ENCODE results near the gene DMAC2L. TPM values are rescaled to one million over a fixed set of nuclear protein-coding genes. Genes with fewer than 3 reads are reported as not detected.

The DMAC2L gene
- total and polyA plus RNA-seq, 10 of the 15 experiments (the other 5 are each of a cell fraction or from before 2014, with no cell fraction given), result 9.5 to 76.3 (median 28.2) TPM

- H3K4me3 ChIP-seq, result no peak overlapping the region
- ChIA-PET SMC1A (ENCODE audit: uncharacterized antibody, unreplicated experiment) (interaction anchor here (0.9 kb wide), 1 partner anchor 8 kb away, joined by 3 read pairs; no protein-coding TSS in a partner anchor), POLR2A (no interaction called here), CTCF (interaction anchor here (1.4 kb wide), 1 partner anchor 418 kb away, joined by 3 read pairs; the partner anchor contains the start of gene NEMF), RAD21 (ENCODE audit: unreplicated experiment) (no interaction called here)
- TF ChIP-seq LARP7 (IDR thresholded peaks at IDR 0.05), result no peak
- no peak for TF ChIP-seq POLR2AphosphoS5 (IDR thresholded peaks at IDR 0.05; ENCODE audit: low read length)
- TF ChIP-seq E2F4 (IDR thresholded peaks at IDR 0.05; ENCODE audit: low read depth, low read length), result no peak
- TF ChIP-seq MTA2 (IDR thresholded peaks at IDR 0.05; ENCODE audit: low read depth), result no peak
- TF ChIP-seq NRF1 (conservative IDR thresholded peaks at IDR 0.05; ENCODE audit: low read depth, low read length), result no peak
- TF ChIP-seq SREBF2 (IDR thresholded peaks at IDR 0.05; ENCODE audit: low read length), result no peak
- H2AFZ ChIP-seq (ENCODE audit: control insufficient read depth, low read depth, low read length), result no peak overlapping the region
- H3K27me3 ChIP-seq (replicated peaks in 1 of 2; ENCODE audit: control insufficient read depth in 2 of 2, insufficient read depth in 2 of 2, low read length in 1 of 2), result no peaks in the 10 kb centered on the region
- intact Hi-C loops (cut with micrococcal nuclease; ENCODE audit: unreplicated experiment) (no loop called here), in situ Hi-C loops (cut with MboI) (no loop called here)
- no peak overlapping the region for H3K4me2 ChIP-seq (ENCODE audit: control insufficient read depth, insufficient read depth)
- BruUV-seq (replicated peaks), result no TSS peak
- H3K9me3 ChIP-seq (replicated peaks; ENCODE audit: control insufficient read depth, insufficient read depth, low read length), result no peaks in the 10 kb centered on the region
- FAIRE-seq (no peak), ATAC-seq (no peak), DNase-seq (ENCODE audit: low read depth, low spot score) (no peak)
- no peaks in the 10 kb centered on the region for H3K79me2 ChIP-seq (ENCODE audit: control insufficient read depth, insufficient read depth, low read length)
- no peaks in the 10 kb centered on the region for H4K20me1 ChIP-seq (ENCODE audit: control insufficient read depth, insufficient read depth)
- no peaks in the 10 kb centered on the region for H3K36me3 ChIP-seq (ENCODE audit: control insufficient read depth in 2 of 2, insufficient read depth in 2 of 2, low read length in 1 of 2)
- H3K9ac ChIP-seq (ENCODE audit: control insufficient read depth, insufficient read depth, low read length), result no peak overlapping the region
- H3K27ac ChIP-seq (ENCODE audit: control insufficient read depth, insufficient read depth), result no peak overlapping the region
- 95% methylated on average over 6 of the region's 6 CpGs for WGBS (ENCODE audit: insufficient coverage, insufficient replicate concordance, low lambda C conversion rate, missing lambda C conversion rate)
- no peaks in the 10 kb centered on the region for H3K4me1 ChIP-seq (ENCODE audit: control insufficient read depth, insufficient read depth, low read length)
Observed at GRCh38 chr14:50270932-50271331, 41.2 kb upstream of the DMAC2L start.

GRCh38 chr14:50272498-50272897 is 39.6 kb upstream of the DMAC2L start:
- ChIA-PET SMC1A (ENCODE audit: uncharacterized antibody, unreplicated experiment) (interaction anchor here (1.0 kb wide), 1 partner anchor 70 kb away, joined by 3 read pairs; no protein-coding TSS in a partner anchor), RAD21 (ENCODE audit: unreplicated experiment) (no interaction called here), POLR2A (no interaction called here), CTCF (no interaction called here)
- H3K79me2 ChIP-seq (ENCODE audit: control insufficient read depth, insufficient read depth, low read length), result no peaks in the 10 kb centered on the region
- WGBS (ENCODE audit: insufficient coverage, insufficient replicate concordance, low lambda C conversion rate, missing lambda C conversion rate), result 100% methylated on average over 1 of the region's 1 CpG
- no peak for FAIRE-seq
- no peaks in the 10 kb centered on the region for H3K9me3 ChIP-seq (replicated peaks; ENCODE audit: control insufficient read depth, insufficient read depth, low read length)
- no peaks in the 10 kb centered on the region for H4K20me1 ChIP-seq (ENCODE audit: control insufficient read depth, insufficient read depth)
- no peak overlapping the region for H2AFZ ChIP-seq (ENCODE audit: control insufficient read depth, low read depth, low read length)
- no peaks in the 10 kb centered on the region for H3K4me1 ChIP-seq (ENCODE audit: control insufficient read depth, insufficient read depth, low read length)
- H3K4me2 ChIP-seq (ENCODE audit: control insufficient read depth, insufficient read depth), result no peak overlapping the region
- H3K27ac ChIP-seq (ENCODE audit: control insufficient read depth, insufficient read depth), result no peak overlapping the region
- intact Hi-C loops (cut with micrococcal nuclease; ENCODE audit: unreplicated experiment), result no loop called here
- H3K27me3 ChIP-seq (replicated peaks in 1 of 2; ENCODE audit: control insufficient read depth in 2 of 2, insufficient read depth in 2 of 2, low read length in 1 of 2), result no peaks in the 10 kb centered on the region
- in situ Hi-C loops (cut with MboI), result no loop called here
- H3K4me3 ChIP-seq, result no peak overlapping the region
- BruUV-seq (replicated peaks), result no TSS peak
- H3K9ac ChIP-seq (ENCODE audit: control insufficient read depth, insufficient read depth, low read length), result no peak overlapping the region
- ATAC-seq, result no peak; the same call in 2 of the 3 replicates
- DNase-seq (ENCODE audit: low read depth, low spot score), result no peak
- H3K36me3 ChIP-seq (ENCODE audit: control insufficient read depth in 2 of 2, insufficient read depth in 2 of 2, low read length in 1 of 2), result no peaks in the 10 kb centered on the region
- TF ChIP-seq SMC3 (IDR thresholded peaks at IDR 0.05; ENCODE audit: borderline replicate concordance, low read length) (no peak), CREM (IDR thresholded peaks at IDR 0.05; ENCODE audit: low read depth) (no peak), PML (IDR thresholded peaks at IDR 0.05; ENCODE audit: low read length) (no peak), NKRF (conservative IDR thresholded peaks at IDR 0.05) (no peak), FOXK2 (IDR thresholded peaks at IDR 0.05) (no peak), CREB1 (IDR thresholded peaks at IDR 0.05; ENCODE audit: low read depth) (no peak), ELK1 (IDR thresholded peaks at IDR 0.05; ENCODE audit: low read depth, low read length) (no peak), NFXL1 (IDR thresholded peaks at IDR 0.05; ENCODE audit: borderline replicate concordance) (no peak), MYC (IDR thresholded peaks at IDR 0.05; ENCODE audit: insufficient read depth, insufficient read length, insufficient replicate concordance, low read length, severe bottlenecking) (no peak), NFIC (IDR thresholded peaks at IDR 0.05; ENCODE audit: low read depth, low read length) (no peak), ZSCAN29 (IDR thresholded peaks at IDR 0.05) (no peak)
